HepG2 (cell line): ENCODE measurements around the gene AGAP1. TPM values are rescaled to one million over a fixed set of nuclear protein-coding genes. Genes with fewer than 3 reads are reported as not detected.

ENCODE experiments used
- ATAC-seq: fragments of 200-7000 bp; cut with Tn5 transposase; 3 replicates; pipeline ENCODE4 v1.9.1; 2020; ENCODE audit warnings: mild to moderate bottlenecking, moderate library complexity
- BruUV-seq: library from RNA; stranded (reverse); fragments of 400-500 nt; replicated peaks from 2 replicates; lab custom pipeline; 2021; lab: Mats Ljungman, UMichigan
- CTCF ChIA-PET: fragments of 300-600 bp; formaldehyde crosslinking; extraction: SDS; loops from one replicate; lab custom pipeline; 2021; ENCODE audit warnings: low total read pairs, inconsistent platforms, low intra/inter-chr PET ratio; lab: Yijun Ruan, JAX
- POLR2A ChIA-PET: fragments of 350-600 bp; sonication (Branson Sonifier 250); formaldehyde crosslinking; loops from one replicate; lab custom pipeline; 2020; ENCODE audit warnings: antibody characterized with exemption, inconsistent platforms; lab: Yijun Ruan, JAX
- DNase-seq: peaks from one replicate; pipeline ENCODE4 v3.0.0-alpha.2; 2015; ENCODE audit warnings: low spot score
- FAIRE-seq: peaks from 3 replicates; lab custom pipeline; 2011; peaks lifted over from hg19 to GRCh38; lab: Jason Lieb, UNC
- H2AFZ ChIP-seq: one replicate; pipeline ENCODE4 v1.6.1; 2011; ENCODE audit warnings: low read length, inconsistent platforms
- H3K27ac ChIP-seq: fragments of 300-600 bp; 3 replicates; pipeline ENCODE4 v1.8.0; 2011; ENCODE audit warnings: mixed run types, mild to moderate bottlenecking, mixed read lengths, low read length, inconsistent platforms; ENCODE audit not compliant: insufficient read depth; ENCODE audit errors: extremely low read length
- H3K27me3 ChIP-seq, 2 experiments: fragments of 200-600 bp in 1 of 2; 2 replicates in 1 of 2; 3 replicates in 1 of 2; pipeline versions ENCODE4 v1.6.0 to v1.8.0; 2011; ENCODE audit warnings: low read length in 2 of 2, mild to moderate bottlenecking in 2 of 2, moderate library complexity in 2 of 2, inconsistent platforms in 1 of 2; ENCODE audit not compliant: insufficient read depth in 2 of 2, control insufficient read depth in 1 of 2
- H3K36me3 ChIP-seq, 2 experiments: fragments of 200-600 bp in 1 of 2; replicated peaks in 1 of 2; 2 replicates in 1 of 2; 3 replicates in 1 of 2; pipeline versions ENCODE4 v1.5.1 to v1.8.0; 2011; ENCODE audit warnings: low read length in 2 of 2, inconsistent platforms in 1 of 2; ENCODE audit not compliant: insufficient read depth in 2 of 2, control insufficient read depth in 1 of 2
- H3K4me1 ChIP-seq: 2 replicates; pipeline ENCODE4 v1.5.1; 2012; ENCODE audit warnings: low read length, inconsistent platforms; ENCODE audit not compliant: insufficient read depth
- H3K4me2 ChIP-seq: 2 replicates; pipeline ENCODE4 v1.6.0; 2011; ENCODE audit warnings: low read depth, low read length, inconsistent platforms
- H3K4me3 ChIP-seq, 3 experiments: fragments of 200-600 bp in 1 of 3; sonication (generic), shearing (Covaris generic) in 1 of 3; replicated peaks in 1 of 3; 2 replicates each; pipeline ENCODE4 v1.5.1; 2011 to 2016; ENCODE audit warnings: low read length in 3 of 3, inconsistent platforms in 2 of 3, low read depth in 2 of 3, mild to moderate bottlenecking in 2 of 3, control low read depth in 1 of 3, mixed read lengths in 1 of 3; ENCODE audit not compliant: insufficient read depth in 1 of 3
- H3K79me2 ChIP-seq: one replicate; pipeline ENCODE4 v1.6.1; 2011; ENCODE audit warnings: low read length, inconsistent platforms; ENCODE audit not compliant: insufficient read depth
- H3K9ac ChIP-seq: 2 replicates; pipeline ENCODE4 v1.6.0; 2011; ENCODE audit warnings: mild to moderate bottlenecking, low read depth, low read length, inconsistent platforms; ENCODE audit not compliant: insufficient read depth
- H3K9me3 ChIP-seq: 2 replicates; pipeline ENCODE4 v1.5.1; 2012; ENCODE audit warnings: mild to moderate bottlenecking, low read length
- H4K20me1 ChIP-seq: 2 replicates; pipeline ENCODE4 v1.6.0; 2011; ENCODE audit warnings: inconsistent platforms, mild to moderate bottlenecking, low read length, moderate library complexity; ENCODE audit not compliant: insufficient read depth
- ARNTL ChIP-seq: sonication (generic); formaldehyde crosslinking; IDR thresholded peaks from 2 replicates; pipeline ENCODE4 v1.4.0; 2020; ENCODE audit warnings: mild to moderate bottlenecking, missing genetic modification reagents
- ATF7 ChIP-seq, 2 experiments: fragments of 450-650 bp in 1 of 2; sonication (generic) in 1 of 2; formaldehyde crosslinking in 1 of 2; IDR thresholded peaks; 2 replicates each; pipeline versions ENCODE4 v1.4.0 to v1.6.1; 2016 to 2020; ENCODE audit warnings: antibody characterized with exemption in 1 of 2, mild to moderate bottlenecking in 1 of 2, missing genetic modification reagents in 1 of 2
- CBFB ChIP-seq: sonication (generic); formaldehyde crosslinking; IDR thresholded peaks from 2 replicates; pipeline ENCODE4 v1.4.0; 2020; ENCODE audit warnings: missing genetic modification reagents
- KLF6 ChIP-seq: IDR thresholded peaks from 2 replicates; pipeline ENCODE4 v1.8.0; 2016; ENCODE audit warnings: missing biosample characterization, missing genetic modification reagents
- MXI1 ChIP-seq: IDR thresholded peaks from 3 replicates; pipeline ENCODE4 v1.6.1; 2012; ENCODE audit warnings: low read depth, low read length, inconsistent platforms, borderline replicate concordance
- SOX5 ChIP-seq: IDR thresholded peaks from 2 replicates; pipeline ENCODE4 v1.6.1; 2016; ENCODE audit warnings: borderline replicate concordance
- YY1 ChIP-seq: IDR thresholded peaks from 2 replicates; pipeline ENCODE4 v1.6.1; 2011; ENCODE audit warnings: low read length, low read depth, moderate library complexity, mild to moderate bottlenecking; ENCODE audit not compliant: insufficient read depth, insufficient replicate concordance
- ZFY ChIP-seq: sonication (generic); formaldehyde crosslinking; IDR thresholded peaks from 2 replicates; pipeline ENCODE4 v1.4.0; 2020; ENCODE audit warnings: missing genetic modification reagents
- ZNF790 ChIP-seq: sonication (generic); formaldehyde crosslinking; IDR thresholded peaks from 2 replicates; pipeline ENCODE4 v1.8.0; 2022; ENCODE audit warnings: missing genetic modification reagents, mild to moderate bottlenecking, borderline replicate concordance
- WGBS: methylation state at CpG from one replicate; pipeline ENCODE4 v1.1.6; 2017; ENCODE audit warnings: low lambda C conversion rate; 5-methylcytosine and 5-hydroxymethylcytosine counted together
- in situ Hi-C: cut with HindIII; loops from 2 replicates; pipeline ENCODE4 v1.10.0; 2017; ENCODE audit warnings: low pct_unique_long_range_greater_than_20kb; ENCODE audit not compliant: extremely low pct_ligation_motif_present
- intact Hi-C: fragments of 100-400 bp; cut with micrococcal nuclease; formaldehyde crosslinking; loops from one replicate; pipeline ENCODE4 v1.10.0; 2022; ENCODE audit not compliant: unreplicated experiment
- polyA plus RNA-seq, 8 experiments: library from polyadenylated mRNA; depleted of rRNA in 3 of 8; stranded (reverse) in 7 of 8; unstranded in 1 of 8; fragments of >200 nt; fragmentation: Illumina TruSeq in 4 of 8; extraction: Trizol in 4 of 8; gene quantifications; 2 replicates each; pipeline versions ENCODE4 v1.2.1 to v1.2.3, GENCODE V29; 2011 to 2016; ENCODE audit warnings: low read depth in 4 of 8, missing spikeins in 1 of 8, mixed read lengths in 1 of 8; ENCODE audit not compliant: insufficient read depth in 1 of 8
- total RNA-seq, 5 experiments: library from RNA; depleted of rRNA; stranded (reverse); fragments of >200 nt; fragmentation: Illumina TruSeq; extraction: Trizol; gene quantifications; 2 replicates each; pipeline ENCODE4 v1.2.3, GENCODE V29; 2016; ENCODE audit warnings: low read depth in 1 of 5
- TF ChIP-seq, protein P1 (sequence below): sonication (generic); formaldehyde crosslinking; IDR thresholded peaks from 2 replicates; pipeline ENCODE4 v1.4.0; 2020; ENCODE audit warnings: missing genetic modification reagents

The AGAP1 gene
- total and polyA plus RNA-seq, 2 of the 13 experiments (the other 11 are each of a cell fraction or from before 2014, with no cell fraction given), result 21.2 to 32.7 TPM

DNA sequence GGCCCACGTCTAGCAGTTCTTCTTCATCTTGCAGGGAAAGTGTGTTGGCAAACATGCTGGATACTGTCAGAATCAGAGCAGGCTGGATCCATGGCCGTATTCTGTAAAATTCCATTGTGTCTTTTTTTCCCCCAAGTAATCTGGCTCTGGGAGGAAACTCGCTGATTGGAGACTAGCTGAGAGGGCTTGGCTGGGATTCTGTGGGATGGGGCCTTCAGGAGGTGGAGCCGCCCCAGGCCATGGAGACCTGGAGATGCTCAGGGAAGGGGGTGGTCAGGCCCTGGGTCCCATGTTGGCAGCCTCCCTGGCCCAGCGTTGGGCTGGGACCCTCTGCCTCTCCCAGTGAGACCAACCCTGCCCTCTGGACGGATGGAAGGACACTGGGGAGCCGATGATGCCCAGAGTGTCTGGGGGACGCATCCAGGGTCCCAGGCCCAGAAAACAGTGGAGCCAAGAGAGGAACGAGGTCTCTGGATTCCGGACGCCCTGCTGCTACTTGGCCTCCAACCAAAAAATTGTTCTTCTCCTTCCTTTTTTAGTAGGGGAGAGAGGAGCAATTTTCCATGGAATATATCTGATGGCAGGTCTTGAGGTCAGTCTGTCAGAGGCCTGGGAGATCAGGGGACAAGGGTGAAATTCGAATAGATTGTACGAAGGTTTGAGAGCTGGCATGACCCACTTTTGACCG is 114.5 kb downstream of the AGAP1 start:
- BruUV-seq, result no TSS peak
- intact Hi-C loops, result no loop called here
- no peak for TF ChIP-seq ATF7 (IDR thresholded peaks at IDR 0.05)
- no peak for TF ChIP-seq ATF7 (CRISPR knock-in tag; IDR thresholded peaks at IDR 0.05)
- TF ChIP-seq MXI1, result no peak
- TF ChIP-seq ZNF790, result no peak
- no peak for TF ChIP-seq KLF6 (CRISPR knock-in tag)
- no peak for TF ChIP-seq CBFB (CRISPR knock-in tag)
- TF ChIP-seq, protein P1, sequence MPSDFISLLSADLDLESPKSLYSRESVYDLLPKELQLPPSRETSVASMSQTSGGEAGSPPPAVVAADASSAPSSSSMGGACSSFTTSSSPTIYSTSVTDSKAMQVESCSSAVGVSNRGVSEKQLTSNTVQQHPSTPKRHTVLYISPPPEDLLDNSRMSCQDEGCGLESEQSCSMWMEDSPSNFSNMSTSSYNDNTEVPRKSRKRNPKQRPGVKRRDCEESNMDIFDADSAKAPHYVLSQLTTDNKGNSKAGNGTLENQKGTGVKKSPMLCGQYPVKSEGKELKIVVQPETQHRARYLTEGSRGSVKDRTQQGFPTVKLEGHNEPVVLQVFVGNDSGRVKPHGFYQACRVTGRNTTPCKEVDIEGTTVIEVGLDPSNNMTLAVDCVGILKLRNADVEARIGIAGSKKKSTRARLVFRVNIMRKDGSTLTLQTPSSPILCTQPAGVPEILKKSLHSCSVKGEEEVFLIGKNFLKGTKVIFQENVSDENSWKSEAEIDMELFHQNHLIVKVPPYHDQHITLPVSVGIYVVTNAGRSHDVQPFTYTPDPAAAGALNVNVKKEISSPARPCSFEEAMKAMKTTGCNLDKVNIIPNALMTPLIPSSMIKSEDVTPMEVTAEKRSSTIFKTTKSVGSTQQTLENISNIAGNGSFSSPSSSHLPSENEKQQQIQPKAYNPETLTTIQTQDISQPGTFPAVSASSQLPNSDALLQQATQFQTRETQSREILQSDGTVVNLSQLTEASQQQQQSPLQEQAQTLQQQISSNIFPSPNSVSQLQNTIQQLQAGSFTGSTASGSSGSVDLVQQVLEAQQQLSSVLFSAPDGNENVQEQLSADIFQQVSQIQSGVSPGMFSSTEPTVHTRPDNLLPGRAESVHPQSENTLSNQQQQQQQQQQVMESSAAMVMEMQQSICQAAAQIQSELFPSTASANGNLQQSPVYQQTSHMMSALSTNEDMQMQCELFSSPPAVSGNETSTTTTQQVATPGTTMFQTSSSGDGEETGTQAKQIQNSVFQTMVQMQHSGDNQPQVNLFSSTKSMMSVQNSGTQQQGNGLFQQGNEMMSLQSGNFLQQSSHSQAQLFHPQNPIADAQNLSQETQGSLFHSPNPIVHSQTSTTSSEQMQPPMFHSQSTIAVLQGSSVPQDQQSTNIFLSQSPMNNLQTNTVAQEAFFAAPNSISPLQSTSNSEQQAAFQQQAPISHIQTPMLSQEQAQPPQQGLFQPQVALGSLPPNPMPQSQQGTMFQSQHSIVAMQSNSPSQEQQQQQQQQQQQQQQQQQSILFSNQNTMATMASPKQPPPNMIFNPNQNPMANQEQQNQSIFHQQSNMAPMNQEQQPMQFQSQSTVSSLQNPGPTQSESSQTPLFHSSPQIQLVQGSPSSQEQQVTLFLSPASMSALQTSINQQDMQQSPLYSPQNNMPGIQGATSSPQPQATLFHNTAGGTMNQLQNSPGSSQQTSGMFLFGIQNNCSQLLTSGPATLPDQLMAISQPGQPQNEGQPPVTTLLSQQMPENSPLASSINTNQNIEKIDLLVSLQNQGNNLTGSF (CRISPR knock-in tag), result no peak
- TF ChIP-seq ZFY (CRISPR knock-in tag), result no peak
- TF ChIP-seq YY1, result no peak
- TF ChIP-seq ARNTL (CRISPR knock-in tag), result no peak
- no peak for TF ChIP-seq SOX5 (CRISPR knock-in tag)

More for the DNA sequence above, 114.5 kb downstream of the AGAP1 start:
- 0 out of 2 replicates have a peak, but pooled peaks cover 6% of the 10 kb centered on the region for H3K4me1 ChIP-seq
- no peak overlapping the region for H3K4me3 ChIP-seq
- DNase-seq (no peak), ATAC-seq (no peak), FAIRE-seq (no peak)
- ChIA-PET POLR2A (no interaction called here), CTCF (no interaction called here)
- H3K27ac ChIP-seq, result no peak overlapping the region
- H3K36me3 ChIP-seq, result no peaks in the 10 kb centered on the region
- H3K79me2 ChIP-seq, result peaks cover 47% of the 10 kb centered on the region
- peaks cover 18% of the 10 kb centered on the region; the same call in 1 of the 2 replicates for H4K20me1 ChIP-seq
- H3K9ac ChIP-seq, result no peak overlapping the region
- in situ Hi-C loops, result no loop called here
- no peak overlapping the region for H3K4me2 ChIP-seq
- H3K9me3 ChIP-seq, result no peaks in the 10 kb centered on the region
- H3K27me3 ChIP-seq, result no peaks in the 10 kb centered on the region
- no peak overlapping the region for H2AFZ ChIP-seq
- WGBS, result 94% methylated on average over 14 of the region's 14 CpGs
